HG03045 (cell line): ENCODE results near the gene SLAMF7.

Experiments used
- ATAC-seq: cut with Tn5 transposase; IDR thresholded peaks from one replicate; pipeline ENCODE4 v1.9.1; 2021; ENCODE audit warnings: mild to moderate bottlenecking, moderate library complexity; ENCODE audit not compliant: unreplicated experiment

SLAMF7 gene

DNA sequence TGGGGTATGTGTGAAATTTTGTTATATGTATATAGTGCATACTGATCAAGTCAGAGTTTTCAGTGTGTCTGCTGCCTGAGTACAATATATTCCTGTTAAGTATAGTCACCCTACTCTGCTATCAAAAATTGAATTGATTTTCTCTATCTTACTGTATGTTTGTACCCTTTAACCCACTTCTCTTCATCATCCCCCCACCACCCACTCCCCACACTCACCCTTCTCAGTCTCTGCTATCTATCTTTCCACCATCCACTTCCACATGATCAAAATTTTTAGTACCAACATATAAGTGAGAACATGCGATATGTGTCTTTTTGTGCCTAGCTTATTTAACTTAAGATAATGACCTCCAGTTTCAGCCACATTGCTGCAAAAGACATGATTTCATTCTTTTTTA lies 61.1 kb downstream of the SLAMF7 start:
- no peak for ATAC-seq

DNA sequence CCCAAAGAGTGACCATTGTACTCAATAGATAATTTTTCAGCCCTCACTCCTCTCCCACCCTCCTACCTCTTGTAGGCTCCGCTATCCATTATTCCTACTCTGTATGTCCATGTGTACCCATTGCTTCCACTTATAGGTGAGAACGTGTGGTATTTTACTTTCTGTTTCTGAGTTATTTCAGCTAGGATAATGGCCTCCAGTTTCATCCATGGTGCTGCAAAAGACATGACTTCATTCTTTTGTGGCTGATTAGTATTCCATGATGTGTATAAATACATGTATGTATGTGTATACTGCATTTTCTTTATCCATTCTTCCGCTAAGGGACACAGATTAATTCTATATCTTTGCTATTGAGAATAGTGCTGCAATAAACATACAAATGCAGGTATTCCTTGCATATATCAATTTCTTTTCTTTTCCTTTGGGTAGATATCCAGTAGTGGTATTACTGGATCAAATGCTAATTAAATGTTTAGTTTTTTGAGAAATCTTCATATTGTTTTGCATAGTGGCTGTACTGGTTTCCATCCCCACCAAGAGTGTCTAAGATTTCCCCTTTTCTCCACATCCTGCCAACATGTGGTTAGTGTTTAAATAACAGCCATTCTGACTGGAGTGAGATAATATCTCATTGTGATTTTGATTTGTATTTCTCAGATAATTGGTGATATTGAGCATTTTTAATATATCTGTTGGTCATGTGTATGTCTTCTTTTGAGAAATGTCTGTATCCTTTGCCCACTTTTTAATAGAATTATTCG lies 61.8 kb downstream of the SLAMF7 start:
- ATAC-seq = no peak

DNA sequence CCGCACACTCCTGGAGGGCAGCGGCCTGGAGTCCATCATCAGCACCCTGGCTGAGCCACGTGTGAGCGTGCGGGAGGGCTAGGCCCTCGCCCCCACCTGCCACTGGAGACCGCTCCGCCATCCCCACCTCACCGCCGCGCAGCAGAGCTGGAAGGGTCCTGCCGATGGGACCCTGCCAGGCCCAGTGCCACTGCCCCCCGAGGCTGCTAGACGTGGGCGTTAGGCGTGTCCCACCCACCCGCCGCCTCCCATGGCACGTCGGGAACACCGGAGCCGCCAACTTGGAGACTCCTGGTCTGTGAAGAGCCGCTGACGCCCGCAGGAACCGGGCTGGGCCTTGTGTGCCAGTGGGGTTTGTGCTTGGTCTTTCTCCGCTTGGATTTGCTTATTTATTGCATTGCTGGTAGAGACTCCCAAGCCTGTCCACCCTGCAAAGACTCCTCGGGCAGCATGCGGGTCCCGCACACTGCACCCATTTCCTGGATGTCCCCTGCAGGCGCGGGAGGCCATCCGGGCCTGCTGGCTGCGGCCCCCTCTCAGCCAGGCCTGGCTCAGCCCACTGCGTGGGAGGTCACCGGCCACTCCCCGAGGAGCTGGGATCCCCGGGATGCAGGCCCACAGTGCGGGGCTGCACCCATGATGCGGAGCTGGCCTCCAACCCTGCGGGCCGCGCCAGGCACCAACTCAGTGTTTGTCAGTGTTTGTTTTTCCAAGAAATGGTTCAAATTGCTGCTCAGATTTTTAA lies 63.0 kb downstream of the SLAMF7 start:
- ATAC-seq = no peak
